Activated B cell treated with CpG ODN at 0.5 μM for 24 hours (primary cell): Measurements from ENCODE around the gene TNKS2. TPM values are rescaled to one million over a fixed set of nuclear protein-coding genes. Genes with fewer than 3 reads are reported as not detected.
"Not testable (repeated sequence)": the region's sequence is repeated elsewhere in the genome, so short reads cannot be mapped to it uniquely, and the experiment has no call there.

ENCODE experiments used
- ATAC-seq: fragments of 200-7000 bp; cut with Tn5 transposase; one replicate; pipeline ENCODE4 v1.10.0; 2021; ENCODE audit warnings: low read depth, mild to moderate bottlenecking, moderate library complexity
- CTCF ChIA-PET: fragments of 350-600 bp; sonication (Branson Sonifier 250); formaldehyde crosslinking; loops from one replicate; lab custom pipeline; 2021; ENCODE audit warnings: antibody characterized with exemption; lab: Charles Lee
- POLR2A ChIA-PET: fragments of 350-600 bp; sonication (Branson Sonifier 250); formaldehyde crosslinking; loops from one replicate; lab custom pipeline; 2021; ENCODE audit warnings: antibody characterized with exemption; lab: Charles Lee
- DNase-seq: peaks from one replicate; pipeline ENCODE4 v3.0.0; 2022
- H3K27ac Mint-ChIP-seq: one replicate; pipeline ENCODE4 v1.8.0; 2020; ENCODE audit warnings: mixed read lengths
- H3K27me3 Mint-ChIP-seq: one replicate; pipeline ENCODE4 v1.8.0; 2021; ENCODE audit warnings: mixed read lengths
- H3K36me3 Mint-ChIP-seq: one replicate; pipeline ENCODE4 v1.8.0; 2021; ENCODE audit warnings: low read depth, mixed read lengths
- H3K4me1 Mint-ChIP-seq: one replicate; pipeline ENCODE4 v1.8.0; 2021; ENCODE audit warnings: mixed read lengths
- H3K4me3 Mint-ChIP-seq: one replicate; pipeline ENCODE4 v1.8.0; 2020; ENCODE audit warnings: mild to moderate bottlenecking, mixed read lengths
- H3K9me3 Mint-ChIP-seq: one replicate; pipeline ENCODE4 v1.8.0; 2020; ENCODE audit warnings: mixed read lengths
- intact Hi-C: fragments of 100-400 bp; cut with micrococcal nuclease; formaldehyde crosslinking; loops from one replicate; pipeline ENCODE4 v1.15.1; 2024
- total RNA-seq: library from RNA; stranded (reverse); gene quantifications from 2 replicates; pipeline ENCODE4 v1.2.3, GENCODE V29; 2022
- TF ChIP-seq, protein P1 (sequence below): fragments of 200-600 bp; IDR thresholded peaks from one replicate; pipeline ENCODE4 v1.8.0; 2022; ENCODE audit warnings: antibody characterized with exemption, mild to moderate bottlenecking

TNKS2 gene
- total RNA-seq, 1 donor from 2014 or later = 33.1 TPM

DNA sequence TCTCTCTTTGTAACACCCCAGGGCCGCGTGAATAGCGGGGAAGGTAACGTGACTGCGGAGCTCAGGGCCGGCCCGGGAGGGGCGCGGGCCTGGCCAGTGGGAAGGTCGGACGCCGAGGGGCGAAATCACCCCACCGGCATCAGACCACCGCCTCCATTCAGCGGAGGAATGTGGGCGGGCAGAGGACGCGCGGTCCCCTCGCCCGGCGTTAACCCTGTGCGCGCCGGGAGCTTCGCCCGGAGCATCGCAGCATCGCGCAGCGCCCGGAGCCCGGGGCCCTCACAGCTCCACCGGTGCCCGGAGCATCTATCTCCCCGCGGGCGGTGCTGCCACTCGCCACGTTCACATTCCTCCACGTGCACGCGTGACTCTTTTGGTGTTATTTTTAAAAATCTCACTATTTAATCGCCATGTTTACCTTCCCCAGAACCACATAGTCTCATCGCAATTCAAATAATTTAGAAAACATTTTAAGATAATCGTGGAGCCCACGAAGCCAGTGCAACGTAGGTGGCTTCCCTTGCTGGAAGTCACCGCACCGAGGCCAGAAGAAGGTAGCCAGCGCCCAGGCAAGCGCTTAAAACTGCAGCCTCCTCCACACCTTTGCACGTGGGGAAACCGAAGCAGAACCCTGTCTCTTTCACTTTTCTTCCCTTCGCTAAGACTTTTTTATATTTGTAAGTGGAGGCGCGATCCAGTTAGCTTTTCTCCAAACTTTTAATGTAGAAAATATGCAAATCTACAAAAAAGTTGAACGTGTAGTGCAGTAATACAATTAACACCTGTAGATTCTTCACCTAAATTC lies 89.2 kb downstream of the TNKS2 start:
- ATAC-seq = peak; percentile 66
- peak; percentile 21 for DNase-seq
- TF ChIP-seq, protein P1, sequence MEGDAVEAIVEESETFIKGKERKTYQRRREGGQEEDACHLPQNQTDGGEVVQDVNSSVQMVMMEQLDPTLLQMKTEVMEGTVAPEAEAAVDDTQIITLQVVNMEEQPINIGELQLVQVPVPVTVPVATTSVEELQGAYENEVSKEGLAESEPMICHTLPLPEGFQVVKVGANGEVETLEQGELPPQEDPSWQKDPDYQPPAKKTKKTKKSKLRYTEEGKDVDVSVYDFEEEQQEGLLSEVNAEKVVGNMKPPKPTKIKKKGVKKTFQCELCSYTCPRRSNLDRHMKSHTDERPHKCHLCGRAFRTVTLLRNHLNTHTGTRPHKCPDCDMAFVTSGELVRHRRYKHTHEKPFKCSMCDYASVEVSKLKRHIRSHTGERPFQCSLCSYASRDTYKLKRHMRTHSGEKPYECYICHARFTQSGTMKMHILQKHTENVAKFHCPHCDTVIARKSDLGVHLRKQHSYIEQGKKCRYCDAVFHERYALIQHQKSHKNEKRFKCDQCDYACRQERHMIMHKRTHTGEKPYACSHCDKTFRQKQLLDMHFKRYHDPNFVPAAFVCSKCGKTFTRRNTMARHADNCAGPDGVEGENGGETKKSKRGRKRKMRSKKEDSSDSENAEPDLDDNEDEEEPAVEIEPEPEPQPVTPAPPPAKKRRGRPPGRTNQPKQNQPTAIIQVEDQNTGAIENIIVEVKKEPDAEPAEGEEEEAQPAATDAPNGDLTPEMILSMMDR = no peak
- Mint-ChIP-seq H3K27me3 (peaks cover 27% of the 10 kb centered on the region), H3K9me3 (no peaks in the 10 kb centered on the region), H3K4me3 (peak overlapping the region; percentile 89), H3K4me1 (peaks cover 7% of the 10 kb centered on the region), H3K27ac (no peak overlapping the region), H3K36me3 (no peaks in the 10 kb centered on the region)
- ChIA-PET CTCF (interaction anchor here (1.9 kb wide), 1 partner anchor 25 kb away, joined by 6 read pairs; no protein-coding TSS in a partner anchor), POLR2A (interaction anchor here (1.0 to 1.2 kb wide), 2 partner anchors 15 to 21 kb away, joined by 3 read pairs; no protein-coding TSS in a partner anchor)
- intact Hi-C loops = no loop called here

DNA sequence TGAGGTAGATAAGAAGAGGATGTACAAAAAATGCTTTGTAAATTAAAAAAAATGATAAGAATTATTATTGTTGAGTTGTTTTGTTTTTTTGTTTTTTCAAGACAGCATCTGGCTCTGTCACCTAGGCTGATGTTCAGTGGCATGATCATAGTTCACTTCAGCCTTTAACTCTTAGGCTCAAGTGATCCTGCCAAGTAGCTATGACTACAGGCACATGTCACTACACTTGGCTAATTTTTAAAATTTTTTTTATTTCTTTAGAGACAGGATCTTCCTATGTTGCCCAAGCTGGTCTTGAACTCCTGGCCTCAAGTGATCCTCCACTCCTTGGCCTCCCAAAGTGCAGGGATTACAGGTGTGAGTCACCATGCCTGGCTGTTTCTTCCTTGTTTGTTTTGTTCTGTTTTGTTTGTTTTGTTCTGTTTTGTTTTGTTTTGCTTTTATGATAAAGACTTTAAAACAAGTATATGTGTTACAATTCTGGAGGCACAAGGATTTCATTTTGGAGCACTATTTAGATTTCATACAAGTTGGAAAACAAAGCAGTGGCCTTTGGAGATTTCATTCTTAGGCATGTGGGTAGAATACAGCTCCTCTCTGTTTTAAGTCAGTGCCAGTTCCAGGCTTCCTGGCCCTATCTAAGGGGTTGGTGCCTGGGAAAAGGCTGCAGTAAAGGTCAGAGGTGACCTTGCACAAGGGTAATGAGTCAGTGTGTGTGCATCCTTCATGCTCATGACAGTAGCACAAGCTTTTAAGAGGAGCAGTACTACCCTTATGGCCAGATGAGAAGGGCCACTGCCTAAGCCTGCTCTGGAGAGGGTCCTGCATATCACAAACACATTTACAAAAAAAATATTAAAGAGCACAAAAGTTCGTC lies 93.1 kb downstream of the TNKS2 start:
- no peak overlapping the region for H3K4me3 Mint-ChIP-seq
- H3K27ac Mint-ChIP-seq = no peak overlapping the region
- POLR2A ChIA-PET = no interaction called here
- no peak for ATAC-seq
- peaks cover 27% of the 10 kb centered on the region for H3K27me3 Mint-ChIP-seq
- H3K9me3 Mint-ChIP-seq = no peaks in the 10 kb centered on the region
- CTCF ChIA-PET = interaction anchor here (0.7 kb wide), 1 partner anchor 1101 kb away, joined by 3 read pairs; no protein-coding TSS in a partner anchor
- peaks cover 8% of the 10 kb centered on the region for H3K4me1 Mint-ChIP-seq
- TF ChIP-seq, protein P1 = no peak
- intact Hi-C loops = no loop called here
- H3K36me3 Mint-ChIP-seq = no peaks in the 10 kb centered on the region
- no peak for DNase-seq

DNA sequence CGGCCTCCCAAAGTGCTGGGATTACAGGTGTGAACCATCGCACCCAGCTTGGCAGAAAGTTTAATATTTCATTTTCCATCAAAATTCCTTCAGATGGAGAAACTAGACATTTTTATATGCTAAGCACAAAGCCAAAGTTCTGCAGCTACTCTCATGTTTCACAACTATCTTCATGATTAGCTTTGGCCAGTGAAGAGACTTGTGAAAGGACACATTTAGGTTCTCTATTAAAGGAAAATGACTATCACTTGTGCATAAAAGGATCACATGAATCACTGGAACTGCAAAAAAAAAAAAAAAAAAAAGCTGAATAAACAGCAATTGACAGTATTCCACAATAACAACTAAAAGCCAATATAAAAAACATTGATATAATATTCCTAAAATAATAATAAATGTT lies 94.8 kb downstream of the TNKS2 start:
- Mint-ChIP-seq H3K4me3 (no peak overlapping the region), H3K9me3 (no peaks in the 10 kb centered on the region), H3K27me3 (peaks cover 24% of the 10 kb centered on the region), H3K4me1 (peaks cover 1% of the 10 kb centered on the region), H3K27ac (no peak overlapping the region), H3K36me3 (no peaks in the 10 kb centered on the region)
- intact Hi-C loops = no loop called here
- CTCF ChIA-PET = no interaction called here
- TF ChIP-seq, protein P1 = no peak
- ATAC-seq (no peak), DNase-seq (no peak)
- POLR2A ChIA-PET = no interaction called here

DNA sequence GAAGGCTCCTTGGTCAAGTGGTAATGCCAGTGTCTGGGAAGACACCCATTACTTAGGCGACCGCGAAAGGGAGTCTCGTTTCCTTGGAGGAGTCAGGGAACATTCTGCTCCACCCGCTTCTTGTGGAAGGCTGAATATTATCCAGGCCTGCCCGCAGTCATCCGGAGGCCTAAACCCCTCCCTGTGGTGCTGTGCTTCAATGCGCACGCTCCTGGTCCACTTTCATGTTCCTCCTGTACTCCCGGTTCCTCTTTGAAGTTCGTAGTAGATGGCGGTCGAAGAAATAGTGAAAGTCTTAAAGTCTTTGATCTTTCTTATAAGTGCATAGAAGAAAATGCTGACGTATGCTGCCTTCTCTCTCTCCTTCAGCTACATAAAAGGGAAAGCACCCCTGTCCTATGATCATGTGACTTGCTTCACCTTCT lies 96.0 kb downstream of the TNKS2 start:
- H3K9me3 Mint-ChIP-seq, CTCF ChIA-PET, H3K36me3 Mint-ChIP-seq, H3K4me3 Mint-ChIP-seq, ATAC-seq, H3K4me1 Mint-ChIP-seq, POLR2A ChIA-PET, H3K27ac Mint-ChIP-seq, DNase-seq, intact Hi-C loops: not testable (repeated sequence)
- peaks cover 24% of the 10 kb centered on the region for H3K27me3 Mint-ChIP-seq

DNA sequence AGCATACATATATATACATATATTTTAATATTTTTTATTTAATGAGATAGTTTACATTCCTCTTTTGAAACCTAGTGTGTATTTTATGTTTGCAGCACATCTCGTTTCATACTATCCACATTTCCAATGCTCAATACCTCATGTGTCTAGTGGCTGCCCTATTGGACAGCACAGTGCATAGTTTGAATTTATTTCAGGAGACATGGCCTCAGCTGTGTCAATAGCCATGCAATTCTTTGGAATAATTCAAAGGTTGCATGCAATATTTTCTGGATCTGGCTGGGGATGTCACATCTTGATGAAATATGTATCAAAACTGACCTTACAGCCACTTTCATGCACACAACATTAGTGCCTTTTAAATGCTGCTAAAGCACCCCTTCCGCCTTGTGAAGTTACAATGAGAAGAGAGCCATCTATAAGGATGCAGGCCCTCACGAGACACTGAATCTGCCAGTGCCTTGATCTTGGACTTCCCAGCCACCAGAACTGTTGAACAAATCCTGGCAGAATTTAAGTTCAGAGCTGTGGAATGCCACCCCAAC lies 98.1 kb downstream of the TNKS2 start:
- CTCF ChIA-PET = no interaction called here
- DNase-seq (no peak), ATAC-seq (no peak)
- intact Hi-C loops = no loop called here
- TF ChIP-seq, protein P1 = no peak
- Mint-ChIP-seq H3K27ac (no peak overlapping the region), H3K9me3 (no peaks in the 10 kb centered on the region), H3K4me3 (no peak overlapping the region), H3K4me1 (peaks cover 1% of the 10 kb centered on the region), H3K36me3 (no peaks in the 10 kb centered on the region), H3K27me3 (peaks cover 10% of the 10 kb centered on the region)
- POLR2A ChIA-PET = no interaction called here
